ENCODE data around the gene COA8.

Gene COA8

GRCh38 chr14:103536693-103537092 lies 26.1 kb upstream of the COA8 start:
- DNase-seq (ENCODE audit: low read depth in 2 of 2): no peak

- no peak for DNase-seq (ENCODE audit: low read depth in 2 of 2)
Measured at GRCh38 chr14:103537175-103537990, 25.4 kb upstream of the COA8 start.

- DNase-seq (ENCODE audit: low read depth in 2 of 2): no peak
Measured at GRCh38 chr14:103538291-103539055, 24.3 kb upstream of the COA8 start.

GRCh38 chr14:103539056-103539825 lies 23.5 kb upstream of the COA8 start:
- no peak for DNase-seq (ENCODE audit: low read depth in 2 of 2)

- no peak for DNase-seq (ENCODE audit: low read depth in 2 of 2)
Measured at GRCh38 chr14:103540821-103541708, 21.7 kb upstream of the COA8 start.

- DNase-seq (ENCODE audit: low read depth in 2 of 2): no peak
Measured at GRCh38 chr14:103541709-103542604, 20.8 kb upstream of the COA8 start.

GRCh38 chr14:103542605-103543088 lies 20.1 kb upstream of the COA8 start:
- no peak for DNase-seq (ENCODE audit: low read depth in 2 of 2)

- DNase-seq (ENCODE audit: low read depth in 2 of 2): no peak
Measured at GRCh38 chr14:103543140-103543539, 19.6 kb upstream of the COA8 start.

GRCh38 chr14:103543721-103544387 lies 18.9 kb upstream of the COA8 start:
- DNase-seq (ENCODE audit: low read depth in 2 of 2): no peak

GRCh38 chr14:103544388-103545218 lies 18.2 kb upstream of the COA8 start:
- no peak for DNase-seq (ENCODE audit: low read depth in 2 of 2)

- no peak for DNase-seq (ENCODE audit: low read depth in 2 of 2)
Measured at GRCh38 chr14:103545219-103545914, 17.4 kb upstream of the COA8 start.

- DNase-seq (ENCODE audit: low read depth in 2 of 2): no peak
Measured at GRCh38 chr14:103545915-103546651, 16.7 kb upstream of the COA8 start.

- DNase-seq (ENCODE audit: low read depth in 2 of 2): peak; percentile 41 to 56
Measured at GRCh38 chr14:103546652-103547454, 15.9 kb upstream of the COA8 start.

GRCh38 chr14:103547455-103547940 lies 15.3 kb upstream of the COA8 start:
- no peak for DNase-seq (ENCODE audit: low read depth in 2 of 2)

- DNase-seq (ENCODE audit: low read depth in 2 of 2): no peak
Measured at GRCh38 chr14:103547941-103548462, 14.8 kb upstream of the COA8 start.
